ENCODE measurements around the gene ATP6V0B. TPM values are rescaled to one million over a fixed set of nuclear protein-coding genes. Genes with fewer than 3 reads are reported as not detected.

The ATP6V0B gene
- total RNA-seq, 2 donors from 2014 or later, result 108 to 154 TPM

- H3K9me3 ChIP-seq, result no peaks in the 10 kb centered on the region
- H3K4me1 ChIP-seq, result peaks cover 3 to 51% of the 10 kb centered on the region in 2 donors
- TF ChIP-seq CTCF (IDR thresholded peaks at IDR 0.05), result no peak
- H3K36me3 ChIP-seq, result peaks cover 21% of the 10 kb centered on the region
- H3K27ac ChIP-seq, result peak within 1 kb of the TSS; percentile 48 to 62
- H3K27me3 ChIP-seq, result no peaks in the 10 kb centered on the region
- DNase-seq (ENCODE audit: low spot score), result no peak
- peak within 1 kb of the TSS; percentile 77 to 81 for H3K4me3 ChIP-seq
Observed at GRCh38 chr1:43978551-43979260, 3.9 kb downstream of the ATP6V0B start, which contains the start of gene B4GALT2. B4GALT2 (plus strand) TSS chr1:43979210; CDS start chr1:43981161, 1,951 bp downstream.

GRCh38 chr1:43979261-43979527, 4.4 kb downstream of the ATP6V0B start:
- Histone ChIP-seq H3K9me3 (no peaks in the 10 kb centered on the region), H3K4me1 (peaks cover 3 to 46% of the 10 kb centered on the region in 2 donors), H3K4me3 (peak overlapping the region; percentile 77 to 81), H3K27me3 (no peaks in the 10 kb centered on the region), H3K36me3 (peaks cover 21% of the 10 kb centered on the region), H3K27ac (peak overlapping the region; percentile 48 to 62)
- no peak for TF ChIP-seq CTCF (IDR thresholded peaks at IDR 0.05)
- DNase-seq (ENCODE audit: low spot score), result no peak

- DNase-seq (ENCODE audit: low spot score), result no peak
- TF ChIP-seq CTCF (IDR thresholded peaks at IDR 0.05), result no peak
- Histone ChIP-seq H3K27ac (peak overlapping the region; percentile 48 to 62), H3K4me3 (peak overlapping the region; percentile 77 to 81), H3K27me3 (no peaks in the 10 kb centered on the region), H3K4me1 (peaks cover 3 to 43% of the 10 kb centered on the region in 2 donors), H3K36me3 (peaks cover 21% of the 10 kb centered on the region), H3K9me3 (no peaks in the 10 kb centered on the region)
Observed at GRCh38 chr1:43979528-43980254, 4.9 kb downstream of the ATP6V0B start.

- H3K9me3 ChIP-seq, result no peaks in the 10 kb centered on the region
- H3K27ac ChIP-seq, result peak overlapping the region; percentile 48 to 62
- H3K27me3 ChIP-seq, result no peaks in the 10 kb centered on the region
- peak overlapping the region in 1 of 2 donors; percentile 81 for H3K4me3 ChIP-seq
- no peak for TF ChIP-seq CTCF (IDR thresholded peaks at IDR 0.05)
- H3K36me3 ChIP-seq, result peaks cover 24% of the 10 kb centered on the region
- peaks cover 3 to 42% of the 10 kb centered on the region in 2 donors for H3K4me1 ChIP-seq
- no peak for DNase-seq (ENCODE audit: low spot score)
Observed at GRCh38 chr1:43980255-43981134, 5.7 kb downstream of the ATP6V0B start.

- no peak overlapping the region for H3K27ac ChIP-seq
- H3K4me1 ChIP-seq, result peaks cover under 1 to 35% of the 10 kb centered on the region in 2 donors
- peaks cover 27% of the 10 kb centered on the region for H3K36me3 ChIP-seq
- no peaks in the 10 kb centered on the region for H3K9me3 ChIP-seq
- no peak overlapping the region for H3K4me3 ChIP-seq
- DNase-seq (ENCODE audit: low spot score), result no peak
- no peaks in the 10 kb centered on the region for H3K27me3 ChIP-seq
- TF ChIP-seq CTCF (IDR thresholded peaks at IDR 0.05), result no peak
Observed at GRCh38 chr1:43981135-43981491, 6.4 kb downstream of the ATP6V0B start.

Measured in right atrium auricular region (tissue), 2 donors.